ENCODE data around the gene CUX1.
"Not testable (repeated sequence)": the region's sequence is repeated elsewhere in the genome, so short reads cannot be mapped to it uniquely, and the experiment has no call there.

The CUX1 gene

DNA sequence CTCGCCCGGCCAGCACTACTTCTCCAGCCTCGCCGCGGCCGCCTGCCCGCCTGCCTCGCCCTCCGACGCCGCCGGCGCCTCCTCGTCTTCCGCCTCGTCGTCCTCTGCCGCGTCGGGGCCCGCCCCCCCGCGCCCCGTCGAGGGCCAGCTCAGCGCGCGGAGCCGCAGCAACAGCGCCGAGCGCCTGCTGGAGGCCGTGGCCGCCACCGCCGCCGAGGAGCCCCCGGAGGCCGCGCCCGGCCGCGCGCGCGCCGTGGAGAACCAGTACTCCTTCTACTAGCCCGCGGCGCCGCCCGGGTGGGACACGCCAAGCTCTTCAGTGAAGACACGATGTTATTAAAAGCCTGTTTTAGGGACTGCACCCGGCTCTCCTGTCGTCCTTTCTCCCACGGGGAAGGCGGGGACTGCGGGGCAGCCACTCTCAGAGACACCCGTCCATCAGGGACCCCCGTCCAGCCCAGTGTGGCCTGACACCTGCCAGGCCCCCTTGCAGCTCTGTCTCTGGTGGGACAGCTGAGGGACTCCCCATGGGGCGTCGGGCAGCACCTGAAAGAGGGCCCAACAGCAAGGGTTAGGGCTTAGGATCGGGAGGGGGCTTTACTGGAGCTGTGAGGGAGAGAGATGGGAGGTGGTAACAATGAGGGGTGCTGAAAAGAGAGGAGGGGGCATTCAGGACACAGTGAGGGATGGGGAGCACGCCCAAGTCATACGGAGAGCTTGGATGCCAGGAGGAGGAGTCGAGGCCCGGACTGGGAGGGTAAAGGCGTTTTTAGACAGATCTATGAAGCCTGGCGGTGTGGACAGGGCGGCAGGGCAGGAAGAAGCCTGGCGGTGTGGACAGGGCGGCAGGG is 504.1 kb downstream of the CUX1 start:
- no peak overlapping the region for H3K27ac ChIP-seq
- TF ChIP-seq, protein P1, sequence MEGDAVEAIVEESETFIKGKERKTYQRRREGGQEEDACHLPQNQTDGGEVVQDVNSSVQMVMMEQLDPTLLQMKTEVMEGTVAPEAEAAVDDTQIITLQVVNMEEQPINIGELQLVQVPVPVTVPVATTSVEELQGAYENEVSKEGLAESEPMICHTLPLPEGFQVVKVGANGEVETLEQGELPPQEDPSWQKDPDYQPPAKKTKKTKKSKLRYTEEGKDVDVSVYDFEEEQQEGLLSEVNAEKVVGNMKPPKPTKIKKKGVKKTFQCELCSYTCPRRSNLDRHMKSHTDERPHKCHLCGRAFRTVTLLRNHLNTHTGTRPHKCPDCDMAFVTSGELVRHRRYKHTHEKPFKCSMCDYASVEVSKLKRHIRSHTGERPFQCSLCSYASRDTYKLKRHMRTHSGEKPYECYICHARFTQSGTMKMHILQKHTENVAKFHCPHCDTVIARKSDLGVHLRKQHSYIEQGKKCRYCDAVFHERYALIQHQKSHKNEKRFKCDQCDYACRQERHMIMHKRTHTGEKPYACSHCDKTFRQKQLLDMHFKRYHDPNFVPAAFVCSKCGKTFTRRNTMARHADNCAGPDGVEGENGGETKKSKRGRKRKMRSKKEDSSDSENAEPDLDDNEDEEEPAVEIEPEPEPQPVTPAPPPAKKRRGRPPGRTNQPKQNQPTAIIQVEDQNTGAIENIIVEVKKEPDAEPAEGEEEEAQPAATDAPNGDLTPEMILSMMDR (conservative IDR thresholded peaks at IDR 0.05), result no peak

DNA sequence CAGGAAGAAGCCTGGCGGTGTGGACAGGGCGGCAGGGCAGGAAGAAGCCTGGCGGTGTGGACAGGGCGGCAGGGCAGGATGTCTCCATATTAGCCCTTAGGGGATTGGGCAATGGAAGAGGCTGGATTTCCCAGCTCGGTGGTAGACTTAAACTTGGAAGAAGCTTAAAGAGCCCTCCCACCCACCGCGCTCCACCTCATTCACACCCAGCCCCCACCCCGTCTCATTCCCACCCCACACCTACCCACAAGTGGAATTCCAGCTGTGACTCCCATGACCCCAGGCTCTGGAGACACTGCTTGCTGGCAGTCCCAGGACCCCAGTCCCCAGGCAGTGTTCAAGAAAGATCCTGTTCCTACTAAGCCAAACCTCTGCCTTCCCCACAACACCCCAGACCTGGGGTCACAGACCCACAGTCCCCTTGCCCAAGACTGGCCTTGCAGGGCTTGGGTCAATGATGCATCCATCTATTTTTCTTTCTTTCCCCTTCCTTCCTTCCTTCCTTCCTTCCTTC is 504.8 kb downstream of the CUX1 start:
- TF ChIP-seq, protein P1 (conservative IDR thresholded peaks at IDR 0.05), result no peak
- no peak overlapping the region for H3K27ac ChIP-seq

DNA sequence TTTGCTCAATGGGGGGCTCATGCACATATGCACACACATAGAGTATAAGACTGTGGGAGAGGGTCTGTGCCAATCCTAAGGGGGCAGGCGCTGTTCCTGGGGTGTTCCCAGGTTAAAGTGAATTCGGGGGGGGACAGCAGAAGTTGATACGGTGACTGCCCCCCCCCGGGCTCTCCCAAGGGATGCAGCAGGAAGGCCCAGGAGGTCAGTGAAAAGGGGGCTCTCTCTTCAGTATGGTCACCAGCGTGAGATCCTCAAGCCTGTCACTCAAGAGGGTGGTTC is 506.4 kb downstream of the CUX1 start:
- TF ChIP-seq, protein P1 (conservative IDR thresholded peaks at IDR 0.05), result no peak
- no peak overlapping the region for H3K27ac ChIP-seq

GRCh38 chr7:102325106-102325505 is 507.7 kb downstream of the CUX1 start:
- not testable (repeated sequence) for H3K27ac ChIP-seq

- no peak overlapping the region for H3K27ac ChIP-seq
- TF ChIP-seq, protein P1 (conservative IDR thresholded peaks at IDR 0.05), result no peak
Measured at GRCh38 chr7:102326157-102326889, 508.9 kb downstream of the CUX1 start.

DNA sequence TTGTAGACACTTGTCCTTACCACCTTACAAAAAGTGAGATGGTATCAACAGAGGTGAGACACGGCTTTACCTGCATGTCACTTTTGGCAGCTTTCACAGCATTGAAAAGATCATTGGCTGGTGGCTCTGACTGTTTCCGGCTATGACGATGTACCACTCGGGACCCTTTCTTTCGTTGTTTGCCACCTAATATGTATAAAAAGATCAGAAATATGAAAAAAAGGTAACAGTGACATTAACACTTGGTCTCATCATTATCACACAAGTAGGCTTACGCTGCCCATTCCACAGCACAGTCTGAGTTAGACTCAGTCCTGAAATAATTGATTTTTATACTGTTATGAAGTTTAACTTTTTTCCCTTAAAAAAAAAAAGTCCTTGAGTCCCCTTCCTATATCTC is 509.8 kb downstream of the CUX1 start:
- not testable (repeated sequence) for H3K27ac ChIP-seq

DNA sequence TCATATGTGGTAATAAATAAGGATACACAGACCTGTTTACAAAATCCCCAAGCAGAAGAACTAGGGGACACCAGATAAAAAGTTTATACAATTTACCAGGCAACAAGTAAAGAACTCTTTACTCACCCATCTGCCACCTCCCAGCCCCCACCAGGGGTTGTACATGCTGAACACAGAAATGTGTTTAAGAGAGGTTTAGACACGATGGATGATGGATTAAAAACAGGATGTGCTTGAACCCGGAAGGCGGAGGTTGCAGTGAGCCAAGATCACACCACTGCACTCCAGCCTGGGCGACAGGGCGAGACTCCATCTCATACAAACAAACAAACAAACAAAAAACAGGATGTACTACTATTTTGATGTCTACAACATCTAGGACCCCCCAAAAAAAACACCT is 511.4 kb downstream of the CUX1 start:
- not testable (repeated sequence) for H3K27ac ChIP-seq

GRCh38 chr7:102329366-102329765 is 511.9 kb downstream of the CUX1 start:
- not testable (repeated sequence) for H3K27ac ChIP-seq

DNA sequence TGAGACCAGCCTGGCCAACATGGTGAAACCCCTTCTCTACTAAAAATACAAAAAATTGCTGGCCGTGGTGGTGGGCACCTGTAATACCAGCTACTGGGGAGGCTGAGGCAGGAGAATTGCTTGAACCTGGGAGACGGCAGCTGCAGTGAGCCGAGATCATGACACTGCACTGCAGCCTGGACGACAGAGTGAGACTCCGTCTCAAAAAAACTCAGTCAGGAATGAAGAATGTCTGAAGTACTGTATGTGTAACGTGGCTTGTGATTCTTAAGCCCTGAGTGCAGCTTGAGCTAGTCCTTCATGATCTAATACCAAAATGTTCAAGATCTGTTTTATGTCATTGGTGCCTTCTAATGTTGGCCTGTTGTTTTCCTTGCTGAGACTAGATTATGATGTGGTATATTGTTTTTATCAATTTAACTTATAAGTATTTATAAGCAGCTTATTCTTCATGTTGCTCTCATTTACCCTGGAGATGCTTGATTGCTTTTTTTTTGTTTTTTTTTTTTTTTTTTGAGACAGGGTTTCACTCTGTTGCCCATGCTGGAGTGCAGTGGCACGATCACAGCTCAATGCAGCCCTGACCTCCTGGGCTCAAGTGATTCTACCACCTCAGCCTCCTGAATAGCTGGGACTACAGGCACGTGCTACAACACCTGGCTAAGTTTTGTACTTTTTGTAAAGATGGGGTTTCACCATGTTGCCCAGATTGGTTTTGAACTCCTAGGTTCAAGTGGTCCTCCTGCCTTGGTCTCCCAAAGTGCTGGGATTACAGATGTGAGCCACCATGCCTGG is 513.4 kb downstream of the CUX1 start:
- H3K27ac ChIP-seq, result not testable (repeated sequence)

Measured in VCaP (cell line).